H9 (cell line): ENCODE data around the gene FBXL7. TPM values are rescaled to one million over a fixed set of nuclear protein-coding genes. Genes with fewer than 3 reads are reported as not detected.

Source experiments
- DNase-seq: peaks from one replicate; pipeline ENCODE4 v3.0.0-alpha.2; 2017
- H2AFZ ChIP-seq: one replicate; pipeline ENCODE4 v1.6.1; 2013; ENCODE audit warnings: mild to moderate bottlenecking, low read length, control low read depth, moderate library complexity
- H2AK5ac ChIP-seq: 2 replicates; pipeline ENCODE4 v1.6.1; 2013; ENCODE audit warnings: low read length, control low read depth, mixed read lengths; ENCODE audit not compliant: insufficient read length
- H2BK120ac ChIP-seq: one replicate; pipeline ENCODE4 v1.6.1; 2013; ENCODE audit warnings: low read depth, mild to moderate bottlenecking, low read length, control low read depth, inconsistent platforms; ENCODE audit not compliant: poor library complexity, severe bottlenecking
- H2BK12ac ChIP-seq: 2 replicates; pipeline ENCODE4 v1.6.1; 2013; ENCODE audit warnings: low read length, control low read depth, mixed read lengths, low read depth; ENCODE audit not compliant: insufficient read length
- H2BK15ac ChIP-seq: 2 replicates; pipeline ENCODE4 v1.6.1; 2013; ENCODE audit warnings: low read depth, low read length, control low read depth
- H2BK20ac ChIP-seq: one replicate; pipeline ENCODE4 v1.6.1; 2013; ENCODE audit warnings: low read depth, mild to moderate bottlenecking, low read length, control low read depth, inconsistent platforms; ENCODE audit not compliant: poor library complexity, severe bottlenecking
- H2BK5ac ChIP-seq: 2 replicates; pipeline ENCODE4 v1.6.1; 2013; ENCODE audit warnings: low read length, control low read depth, mixed read lengths; ENCODE audit not compliant: insufficient read length
- H3K14ac ChIP-seq: 2 replicates; pipeline ENCODE4 v1.6.1; 2013; ENCODE audit warnings: low read length, control low read depth; ENCODE audit not compliant: insufficient read depth
- H3K18ac ChIP-seq: 2 replicates; pipeline ENCODE4 v1.6.1; 2013; ENCODE audit warnings: low read depth, mild to moderate bottlenecking, mixed read lengths, low read length, control low read depth; ENCODE audit not compliant: insufficient read length
- H3K23ac ChIP-seq: 2 replicates; pipeline ENCODE4 v1.6.1; 2013; ENCODE audit warnings: low read length, control low read depth, mixed read lengths, low read depth; ENCODE audit not compliant: insufficient read length
- H3K23me2 ChIP-seq: 2 replicates; pipeline ENCODE4 v1.6.1; 2013; ENCODE audit warnings: low read depth, mild to moderate bottlenecking, mixed read lengths, low read length, control low read depth; ENCODE audit not compliant: insufficient read length, poor library complexity, severe bottlenecking
- H3K27ac ChIP-seq: 2 replicates; pipeline ENCODE4 v1.5.1; 2013; ENCODE audit warnings: low read length, control low read depth, mixed read lengths, low read depth; ENCODE audit not compliant: insufficient read length
- H3K27me3 ChIP-seq: 2 replicates; pipeline ENCODE4 v1.6.1; 2013; ENCODE audit warnings: low read length, control low read depth, inconsistent platforms; ENCODE audit not compliant: insufficient read depth
- H3K4ac ChIP-seq: 2 replicates; pipeline ENCODE4 v1.6.1; 2013; ENCODE audit warnings: low read depth, mild to moderate bottlenecking, control low read depth, inconsistent platforms, low read length, moderate library complexity
- H3K4me1 ChIP-seq: 2 replicates; pipeline ENCODE4 v1.6.1; 2013; ENCODE audit warnings: low read length, control low read depth, inconsistent platforms; ENCODE audit not compliant: insufficient read depth
- H3K4me2 ChIP-seq: 2 replicates; pipeline ENCODE4 v1.6.1; 2013; ENCODE audit warnings: low read length, control low read depth, mixed read lengths; ENCODE audit not compliant: insufficient read length, insufficient read depth
- H3K56ac ChIP-seq: 2 replicates; pipeline ENCODE4 v1.6.1; 2013; ENCODE audit warnings: low read depth, mild to moderate bottlenecking, mixed read lengths, low read length, control low read depth; ENCODE audit not compliant: insufficient read length
- H3K79me1 ChIP-seq: 2 replicates; pipeline ENCODE4 v1.6.1; 2013; ENCODE audit warnings: low read depth, mild to moderate bottlenecking, moderate library complexity, low read length, control low read depth, inconsistent platforms; ENCODE audit not compliant: insufficient read depth, poor library complexity, severe bottlenecking
- H3K79me2 ChIP-seq: 2 replicates; pipeline ENCODE4 v1.6.1; 2013; ENCODE audit warnings: low read length, control low read depth, inconsistent platforms; ENCODE audit not compliant: insufficient read depth
- H3K9ac ChIP-seq: 2 replicates; pipeline ENCODE4 v1.6.1; 2013; ENCODE audit warnings: low read length, control low read depth, mixed read lengths; ENCODE audit not compliant: insufficient read length; ENCODE audit errors: extremely low read depth
- H3K9me3 ChIP-seq: one replicate; pipeline ENCODE4 v1.6.1; 2013; ENCODE audit warnings: low read depth, low read length, inconsistent platforms; ENCODE audit not compliant: control insufficient read depth
- H3T11ph ChIP-seq: one replicate; pipeline ENCODE4 v1.6.1; 2013; ENCODE audit warnings: mild to moderate bottlenecking, low read length, control low read depth, inconsistent platforms
- H4K20me1 ChIP-seq: one replicate; pipeline ENCODE4 v1.6.1; 2013; ENCODE audit not compliant: control insufficient read depth, insufficient read length, insufficient read depth
- H4K5ac ChIP-seq: 2 replicates; pipeline ENCODE4 v1.6.1; 2013; ENCODE audit warnings: low read depth, mild to moderate bottlenecking, mixed read lengths, low read length, control low read depth; ENCODE audit not compliant: insufficient read length
- H4K8ac ChIP-seq: replicated peaks from 2 replicates; pipeline ENCODE4 v1.6.1; 2013; ENCODE audit warnings: low read length, control low read depth, mixed read lengths, low read depth; ENCODE audit not compliant: insufficient read length
- H4K91ac ChIP-seq: 2 replicates; pipeline ENCODE4 v1.6.1; 2013; ENCODE audit warnings: low read depth, mild to moderate bottlenecking, moderate library complexity, mixed read lengths, low read length, control low read depth; ENCODE audit not compliant: insufficient read length
- H3K27ac Mint-ChIP-seq, 3 experiments: 2 replicates in 2 of 3; 3 replicates in 1 of 3; pipeline ENCODE4 v1.8.0; 2020 to 2021; ENCODE audit warnings: mixed read lengths in 3 of 3, mild to moderate bottlenecking in 1 of 3, moderate library complexity in 1 of 3
- H3K27me3 Mint-ChIP-seq: 2 replicates; pipeline ENCODE4 v1.8.0; 2021; ENCODE audit warnings: low read depth, mild to moderate bottlenecking, moderate library complexity, mixed read lengths
- H3K36me3 Mint-ChIP-seq, 3 experiments: 2 replicates in 2 of 3; 3 replicates in 1 of 3; pipeline ENCODE4 v1.8.0; 2020 to 2021; ENCODE audit warnings: low read depth in 3 of 3, mixed read lengths in 3 of 3; ENCODE audit not compliant: insufficient read depth in 1 of 3
- H3K4me1 Mint-ChIP-seq, 2 experiments: 2 replicates each; pipeline ENCODE4 v1.8.0; 2020; ENCODE audit warnings: mixed read lengths in 2 of 2
- H3K4me3 Mint-ChIP-seq, 2 experiments: 2 replicates in 1 of 2; 3 replicates in 1 of 2; pipeline ENCODE4 v1.8.0; 2020 to 2021; ENCODE audit warnings: mild to moderate bottlenecking in 2 of 2, mixed read lengths in 2 of 2, moderate library complexity in 1 of 2
- H3K9me3 Mint-ChIP-seq, 2 experiments: 2 replicates in 1 of 2; 3 replicates in 1 of 2; pipeline ENCODE4 v1.8.0; 2020; ENCODE audit warnings: mild to moderate bottlenecking in 2 of 2, mixed read lengths in 2 of 2, moderate library complexity in 1 of 2
- WGBS: extraction: QIAGEN DNeasy Blood & Tissue Kit; methylation state at CpG from one replicate; pipeline ENCODE4 v1.1.7; 2013; ENCODE audit warnings: missing lambda C conversion rate, low lambda C conversion rate, mixed read lengths; ENCODE audit not compliant: insufficient read length; ENCODE audit errors: extremely low coverage; 5-methylcytosine and 5-hydroxymethylcytosine counted together
- total RNA-seq: library from RNA; stranded (reverse); gene quantifications from 2 replicates; pipeline ENCODE4 v1.2.1, GENCODE V29; 2021
- TF ChIP-seq, protein P1 (sequence below): fragments of 200-600 bp; sonication (generic); conservative IDR thresholded peaks from 3 replicates; pipeline ENCODE4 v1.8.0; 2021; ENCODE audit warnings: antibody characterized with exemption, mild to moderate bottlenecking

Gene FBXL7
- total RNA-seq, 1 experiment from 2014 or later: 14.6 TPM

- no peak overlapping the region for H3K9ac ChIP-seq
- TF ChIP-seq, protein P1, sequence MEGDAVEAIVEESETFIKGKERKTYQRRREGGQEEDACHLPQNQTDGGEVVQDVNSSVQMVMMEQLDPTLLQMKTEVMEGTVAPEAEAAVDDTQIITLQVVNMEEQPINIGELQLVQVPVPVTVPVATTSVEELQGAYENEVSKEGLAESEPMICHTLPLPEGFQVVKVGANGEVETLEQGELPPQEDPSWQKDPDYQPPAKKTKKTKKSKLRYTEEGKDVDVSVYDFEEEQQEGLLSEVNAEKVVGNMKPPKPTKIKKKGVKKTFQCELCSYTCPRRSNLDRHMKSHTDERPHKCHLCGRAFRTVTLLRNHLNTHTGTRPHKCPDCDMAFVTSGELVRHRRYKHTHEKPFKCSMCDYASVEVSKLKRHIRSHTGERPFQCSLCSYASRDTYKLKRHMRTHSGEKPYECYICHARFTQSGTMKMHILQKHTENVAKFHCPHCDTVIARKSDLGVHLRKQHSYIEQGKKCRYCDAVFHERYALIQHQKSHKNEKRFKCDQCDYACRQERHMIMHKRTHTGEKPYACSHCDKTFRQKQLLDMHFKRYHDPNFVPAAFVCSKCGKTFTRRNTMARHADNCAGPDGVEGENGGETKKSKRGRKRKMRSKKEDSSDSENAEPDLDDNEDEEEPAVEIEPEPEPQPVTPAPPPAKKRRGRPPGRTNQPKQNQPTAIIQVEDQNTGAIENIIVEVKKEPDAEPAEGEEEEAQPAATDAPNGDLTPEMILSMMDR: no peak
- Mint-ChIP-seq H3K4me1 (peaks cover 8 to 12% of the 10 kb centered on the region in 2 experiments), H3K27ac (no peak overlapping the region), H3K27me3 (no peaks in the 10 kb centered on the region), H3K9me3 (peaks cover 0 to 5% of the 10 kb centered on the region in 2 experiments; a peak in 2 of 5 replicates), H3K4me3 (no peak overlapping the region), H3K36me3 (peaks cover 1 to 20% (median 6%) of the 10 kb centered on the region in 3 experiments; a peak in 5 of 7 replicates)
- no peak overlapping the region for H4K8ac ChIP-seq
- H3K79me1 ChIP-seq: no peaks in the 10 kb centered on the region
- H3K4me1 ChIP-seq: no peaks in the 10 kb centered on the region
- H2AK5ac ChIP-seq: no peak overlapping the region
- no peak overlapping the region for H3K23ac ChIP-seq
- H3K27me3 ChIP-seq: no peaks in the 10 kb centered on the region
- no peak overlapping the region for H3K4ac ChIP-seq
- H3K9me3 ChIP-seq: no peaks in the 10 kb centered on the region
- H2BK5ac ChIP-seq: no peak overlapping the region
- no peak overlapping the region for H2BK20ac ChIP-seq
- H2AFZ ChIP-seq: no peak overlapping the region
- DNase-seq: no peak
- no peak overlapping the region for H3K4me2 ChIP-seq
- no CpG with 5 or more reads among the region's 4 CpGs for WGBS
- H3K14ac ChIP-seq: no peak overlapping the region
- no peak overlapping the region for H3K18ac ChIP-seq
- no peak overlapping the region for H4K5ac ChIP-seq
- H4K20me1 ChIP-seq: no peaks in the 10 kb centered on the region
- no peaks in the 10 kb centered on the region for H3K23me2 ChIP-seq
- H2BK15ac ChIP-seq: no peak overlapping the region
- no peak overlapping the region for H4K91ac ChIP-seq
- H2BK12ac ChIP-seq: no peak overlapping the region
- no peaks in the 10 kb centered on the region for H3K79me2 ChIP-seq
- H3K27ac ChIP-seq: no peak overlapping the region
- H3T11ph ChIP-seq: no peak overlapping the region
- no peak overlapping the region for H2BK120ac ChIP-seq
- no peak overlapping the region for H3K56ac ChIP-seq
These were observed 64.5 kb downstream of the FBXL7 start for GRCh38 chr5:15564523-15564922.
